HG03139 (cell line): ENCODE results near the gene FAM219A.
A peak's percentile ranks its signal among the peaks of the same experiment; 100 is the strongest.

Experiments
- ATAC-seq: cut with Tn5 transposase; IDR thresholded peaks from one replicate; pipeline ENCODE4 v1.9.1; 2021; ENCODE audit not compliant: unreplicated experiment

Gene FAM219A

GRCh38 chr9:34458013-34458958 lies at the start of gene FAM219A, which contains the start of gene DNAI1:
Gene FAM219A (minus strand): TSS chr9:34458570. CDS start chr9:34458263, 307 bp downstream.
Gene DNAI1 (plus strand): TSS chr9:34458805. CDS start chr9:34459006, 201 bp downstream.
- ATAC-seq, result peak; percentile 95

GRCh38 chr9:34507966-34508365 lies 49.6 kb upstream of the FAM219A start:
- ATAC-seq, result no peak

GRCh38 chr9:34507556-34507955 lies 49.2 kb upstream of the FAM219A start:
- ATAC-seq, result no peak

- ATAC-seq, result no peak
Measured at GRCh38 chr9:34506623-34507022, 48.3 kb upstream of the FAM219A start.

GRCh38 chr9:34505370-34506120 lies 47.2 kb upstream of the FAM219A start:
- no peak for ATAC-seq

- ATAC-seq, result no peak
Measured at GRCh38 chr9:34503406-34503805, 45.0 kb upstream of the FAM219A start.

- no peak for ATAC-seq
Measured at GRCh38 chr9:34502891-34503290, 44.5 kb upstream of the FAM219A start.

- ATAC-seq, result no peak
Measured at GRCh38 chr9:34502471-34502870, 44.1 kb upstream of the FAM219A start.

- ATAC-seq, result no peak
Measured at GRCh38 chr9:34501889-34502425, 43.6 kb upstream of the FAM219A start.

GRCh38 chr9:34501372-34501771 lies 43.0 kb upstream of the FAM219A start:
- no peak for ATAC-seq

- no peak for ATAC-seq
Measured at GRCh38 chr9:34500623-34501267, 42.4 kb upstream of the FAM219A start.

GRCh38 chr9:34499076-34499475 lies 40.7 kb upstream of the FAM219A start:
- ATAC-seq, result no peak

- ATAC-seq, result no peak
Measured at GRCh38 chr9:34498553-34498952, 40.2 kb upstream of the FAM219A start.

- ATAC-seq, result no peak
Measured at GRCh38 chr9:34496149-34496712, 37.9 kb upstream of the FAM219A start.

GRCh38 chr9:34493972-34494535 lies 35.7 kb upstream of the FAM219A start:
- ATAC-seq, result no peak

GRCh38 chr9:34492051-34492450 lies 33.7 kb upstream of the FAM219A start:
- ATAC-seq, result no peak

GRCh38 chr9:34491596-34491995 lies 33.2 kb upstream of the FAM219A start:
- ATAC-seq, result no peak

- no peak for ATAC-seq
Measured at GRCh38 chr9:34490760-34491159, 32.4 kb upstream of the FAM219A start.

- ATAC-seq, result no peak
Measured at GRCh38 chr9:34490360-34490759, 32.0 kb upstream of the FAM219A start.

GRCh38 chr9:34486572-34486971 lies 28.2 kb upstream of the FAM219A start:
- ATAC-seq, result no peak
